GM12878 (cell line): ENCODE results near the gene SCGB1A1. TPM values are rescaled to one million over a fixed set of nuclear protein-coding genes. Genes with fewer than 3 reads are reported as not detected.
A peak's percentile ranks its signal among the peaks of the same experiment; 100 is the strongest.

Experiments
- ATAC-seq: fragments of 200-7000 bp; cut with Tn5 transposase; 3 replicates; pipeline ENCODE4 v1.9.1; 2020; ENCODE audit warnings: mild to moderate bottlenecking, moderate library complexity
- BruUV-seq: library from RNA; stranded (reverse); fragments of 400-500 nt; replicated peaks from 2 replicates; lab custom pipeline; 2021; lab: Mats Ljungman, UMichigan
- CTCF ChIA-PET: fragments of 300-600 bp; sonication (Branson Sonifier 250); formaldehyde crosslinking; extraction: SDS; loops from one replicate; lab custom pipeline; 2021; ENCODE audit warnings: inconsistent platforms; lab: Yijun Ruan, JAX
- POLR2A ChIA-PET: fragments of 350-600 bp; formaldehyde crosslinking; extraction: SDS; loops from one replicate; lab custom pipeline; 2021; ENCODE audit warnings: inconsistent platforms; lab: Charles Lee
- RAD21 ChIA-PET: fragments of 300-600 bp; sonication (Branson Sonifier 250); formaldehyde crosslinking; loops from one replicate; lab custom pipeline; 2023; ENCODE audit warnings: antibody characterized with exemption; ENCODE audit not compliant: unreplicated experiment; lab: Charles Lee
- SMC1A ChIA-PET: fragments of 300-600 bp; sonication (Branson Sonifier 250); formaldehyde crosslinking; loops from one replicate; lab custom pipeline; 2023; ENCODE audit not compliant: unreplicated experiment, uncharacterized antibody; lab: Charles Lee
- DNase-seq: peaks from one replicate; pipeline ENCODE4 v3.0.0-alpha.2; 2011; ENCODE audit warnings: low read depth, low spot score
- FAIRE-seq: peaks from 3 replicates; lab custom pipeline; 2011; peaks lifted over from hg19 to GRCh38; lab: Jason Lieb, UNC
- H2AFZ ChIP-seq: 2 replicates; pipeline ENCODE4 v1.6.0; 2011; ENCODE audit warnings: low read depth, low read length, control low read depth; ENCODE audit not compliant: control insufficient read depth
- H3K27ac ChIP-seq: 2 replicates; pipeline ENCODE4 v1.5.1; 2011; ENCODE audit warnings: control low read depth; ENCODE audit not compliant: control insufficient read depth, insufficient read depth
- H3K27me3 ChIP-seq, 2 experiments: replicated peaks in 1 of 2; 2 replicates each; pipeline versions ENCODE4 v1.6.0 to v1.6.1; 2011; ENCODE audit warnings: low read length in 1 of 2; ENCODE audit not compliant: control insufficient read depth in 2 of 2, insufficient read depth in 2 of 2
- H3K36me3 ChIP-seq, 2 experiments: 2 replicates each; pipeline ENCODE4 v1.5.1; 2011; ENCODE audit warnings: low read length in 1 of 2; ENCODE audit not compliant: control insufficient read depth in 2 of 2, insufficient read depth in 2 of 2
- H3K4me1 ChIP-seq: 2 replicates; pipeline ENCODE4 v1.6.1; 2011; ENCODE audit warnings: mild to moderate bottlenecking, low read length, moderate library complexity, mixed read lengths; ENCODE audit not compliant: control insufficient read depth, insufficient read depth
- H3K4me2 ChIP-seq: 2 replicates; pipeline ENCODE4 v1.6.0; 2011; ENCODE audit warnings: control low read depth; ENCODE audit not compliant: control insufficient read depth, insufficient read depth
- H3K4me3 ChIP-seq: fragments of 200-600 bp; sonication (generic); 2 replicates; pipeline ENCODE4 v1.5.1; 2016
- H3K79me2 ChIP-seq: 2 replicates; pipeline ENCODE4 v1.6.0; 2011; ENCODE audit warnings: low read length; ENCODE audit not compliant: control insufficient read depth, insufficient read depth
- H3K9ac ChIP-seq: 2 replicates; pipeline ENCODE4 v1.8.0; 2011; ENCODE audit warnings: low read length, control low read depth, mixed read lengths; ENCODE audit not compliant: control insufficient read depth, insufficient read depth
- H3K9me3 ChIP-seq: replicated peaks from 3 replicates; pipeline ENCODE4 v1.5.1; 2011; ENCODE audit warnings: mild to moderate bottlenecking, low read length; ENCODE audit not compliant: control insufficient read depth, insufficient read depth
- H4K20me1 ChIP-seq: 2 replicates; pipeline ENCODE4 v1.6.0; 2011; ENCODE audit not compliant: control insufficient read depth, insufficient read depth
- CBX5 ChIP-seq: sonication (generic); IDR thresholded peaks from 2 replicates; pipeline ENCODE4 v1.6.1; 2016; ENCODE audit warnings: low read depth, moderate library complexity, mild to moderate bottlenecking, inconsistent platforms
- GATAD2B ChIP-seq: fragments of 450-650 bp; conservative IDR thresholded peaks from 2 replicates; pipeline ENCODE4 v1.6.1; 2017; ENCODE audit warnings: low read depth, mild to moderate bottlenecking, moderate library complexity
- JUNB ChIP-seq: IDR thresholded peaks from 2 replicates; pipeline ENCODE4 v1.6.1; 2016; ENCODE audit warnings: antibody characterized with exemption, mild to moderate bottlenecking
- RFX5 ChIP-seq: IDR thresholded peaks from 2 replicates; pipeline ENCODE4 v1.6.1; 2011; ENCODE audit warnings: low read depth, low read length, improper control_type of control experiment
- TCF12 ChIP-seq: IDR thresholded peaks from 2 replicates; pipeline ENCODE4 v1.6.1; 2011; ENCODE audit warnings: low read depth, mild to moderate bottlenecking, low read length
- WGBS: methylation state at CpG from one replicate; pipeline ENCODE4 v1.1.6; 2016; ENCODE audit warnings: low lambda C conversion rate; ENCODE audit not compliant: insufficient replicate concordance, insufficient coverage; ENCODE audit errors: missing lambda C conversion rate; 5-methylcytosine and 5-hydroxymethylcytosine counted together
- in situ Hi-C: fragments of 300-500 bp; cut with MboI; formaldehyde crosslinking; loops from 9 replicates; pipeline ENCODE4 v1.14.3; 2018; ENCODE audit warnings: mixed read lengths
- intact Hi-C: fragments of 100-400 bp; cut with micrococcal nuclease; formaldehyde crosslinking; loops from one replicate; pipeline ENCODE4 v1.14.2; 2022; ENCODE audit not compliant: unreplicated experiment
- polyA plus RNA-seq, 11 experiments: library from polyadenylated mRNA; depleted of rRNA in 4 of 11; unstranded in 6 of 11; stranded (reverse) in 5 of 11; fragments of >200 nt; fragmentation: Nextera tagmentation in 4 of 11; fragmentation: Illumina TruSeq in 1 of 11; extraction: Ambion mirVana in 4 of 11; extraction: Trizol in 1 of 11; gene quantifications; 1 replicate in 1 of 11; 2 replicates in 10 of 11; pipeline versions ENCODE4 v1.2.1 to v1.2.3, GENCODE V29; 2011 to 2016; ENCODE audit warnings: inconsistent platforms in 2 of 11, missing spikeins in 2 of 11, low read depth in 1 of 11
- total RNA-seq, 4 experiments: library from RNA; depleted of rRNA in 3 of 4; stranded (reverse); fragments of >200 nt in 3 of 4; fragmentation: Illumina TruSeq in 1 of 4; extraction: Trizol in 1 of 4; gene quantifications; 2 replicates each; pipeline versions ENCODE4 v1.2.1 to v1.2.3, GENCODE V29; 2013 to 2021
- TF ChIP-seq, protein P1 (sequence below): fragments of 450-650 bp; IDR thresholded peaks from 2 replicates; pipeline ENCODE4 v1.6.1; 2017; ENCODE audit warnings: mild to moderate bottlenecking, moderate library complexity

SCGB1A1 gene
- total and polyA plus RNA-seq, 10 of the 15 experiments (the other 5 are each of a cell fraction or from before 2014, with no cell fraction given), result not detected

- Histone ChIP-seq H2AFZ (no peak overlapping the region), H3K4me2 (no peak overlapping the region), H3K79me2 (no peaks in the 10 kb centered on the region), H3K27ac (no peak overlapping the region), H3K9me3 (no peaks in the 10 kb centered on the region), H3K4me3 (no peak overlapping the region), H3K9ac (no peak overlapping the region), H4K20me1 (no peaks in the 10 kb centered on the region), H3K36me3 (no peaks in the 10 kb centered on the region), H3K4me1 (peaks cover 7% of the 10 kb centered on the region), H3K27me3 (no peaks in the 10 kb centered on the region; a peak in 1 of 4 replicates)
- RAD21 ChIA-PET, result interaction anchor here (1.5 to 5.5 kb wide), 3 partner anchors 16 to 129 kb away, joined by 7 to 41 read pairs (median 20); no protein-coding TSS in a partner anchor
- BruUV-seq, result no TSS peak
- FAIRE-seq (no peak), ATAC-seq (no peak), DNase-seq (no peak)
- CTCF ChIA-PET, result interaction anchor here (0.7 to 12.5 kb wide), 11 partner anchors 8 to 265 kb away, joined by 3 to 280 read pairs (median 4); partner anchors contain the start of gene TUT1
- SMC1A ChIA-PET, result interaction anchor here (0.8 to 7.4 kb wide), 11 partner anchors 13 to 193 kb away, joined by 3 to 116 read pairs (median 4); partner anchors contain the start of genes B3GAT3 and TUT1
- intact Hi-C loops, result loop anchor here (10.0 kb wide), 1 partner anchor 436 kb away; no protein-coding TSS in a partner anchor
- WGBS, result 77% methylated on average over 8 of the region's 8 CpGs
- TF ChIP-seq TCF12, result no peak
- no peak for TF ChIP-seq JUNB
- no peak for TF ChIP-seq CBX5
- no peak for TF ChIP-seq GATAD2B
- TF ChIP-seq, protein P1, sequence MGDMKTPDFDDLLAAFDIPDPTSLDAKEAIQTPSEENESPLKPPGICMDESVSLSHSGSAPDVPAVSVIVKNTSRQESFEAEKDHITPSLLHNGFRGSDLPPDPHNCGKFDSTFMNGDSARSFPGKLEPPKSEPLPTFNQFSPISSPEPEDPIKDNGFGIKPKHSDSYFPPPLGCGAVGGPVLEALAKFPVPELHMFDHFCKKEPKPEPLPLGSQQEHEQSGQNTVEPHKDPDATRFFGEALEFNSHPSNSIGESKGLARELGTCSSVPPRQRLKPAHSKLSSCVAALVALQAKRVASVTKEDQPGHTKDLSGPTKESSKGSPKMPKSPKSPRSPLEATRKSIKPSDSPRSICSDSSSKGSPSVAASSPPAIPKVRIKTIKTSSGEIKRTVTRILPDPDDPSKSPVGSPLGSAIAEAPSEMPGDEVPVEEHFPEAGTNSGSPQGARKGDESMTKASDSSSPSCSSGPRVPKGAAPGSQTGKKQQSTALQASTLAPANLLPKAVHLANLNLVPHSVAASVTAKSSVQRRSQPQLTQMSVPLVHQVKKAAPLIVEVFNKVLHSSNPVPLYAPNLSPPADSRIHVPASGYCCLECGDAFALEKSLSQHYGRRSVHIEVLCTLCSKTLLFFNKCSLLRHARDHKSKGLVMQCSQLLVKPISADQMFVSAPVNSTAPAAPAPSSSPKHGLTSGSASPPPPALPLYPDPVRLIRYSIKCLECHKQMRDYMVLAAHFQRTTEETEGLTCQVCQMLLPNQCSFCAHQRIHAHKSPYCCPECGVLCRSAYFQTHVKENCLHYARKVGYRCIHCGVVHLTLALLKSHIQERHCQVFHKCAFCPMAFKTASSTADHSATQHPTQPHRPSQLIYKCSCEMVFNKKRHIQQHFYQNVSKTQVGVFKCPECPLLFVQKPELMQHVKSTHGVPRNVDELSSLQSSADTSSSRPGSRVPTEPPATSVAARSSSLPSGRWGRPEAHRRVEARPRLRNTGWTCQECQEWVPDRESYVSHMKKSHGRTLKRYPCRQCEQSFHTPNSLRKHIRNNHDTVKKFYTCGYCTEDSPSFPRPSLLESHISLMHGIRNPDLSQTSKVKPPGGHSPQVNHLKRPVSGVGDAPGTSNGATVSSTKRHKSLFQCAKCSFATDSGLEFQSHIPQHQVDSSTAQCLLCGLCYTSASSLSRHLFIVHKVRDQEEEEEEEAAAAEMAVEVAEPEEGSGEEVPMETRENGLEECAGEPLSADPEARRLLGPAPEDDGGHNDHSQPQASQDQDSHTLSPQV, result peak; percentile 49; the same call in 1 of the 2 replicates
- TF ChIP-seq RFX5, result no peak
- in situ Hi-C loops, result loop anchor here (10.0 kb wide), 3 partner anchors 126 to 436 kb away; no protein-coding TSS in a partner anchor
- POLR2A ChIA-PET, result interaction anchor here (0.7 to 3.1 kb wide), 7 partner anchors 8 to 236 kb away, joined by 3 to 17 read pairs (median 3); partner anchors contain the start of genes C11orf98 and CSKMT
Observed at GRCh38 chr11:62428871-62429560, 10.2 kb downstream of the SCGB1A1 start.
